Measurements from ENCODE around the gene U2AF1L4. TPM values are rescaled to one million over a fixed set of nuclear protein-coding genes. Genes with fewer than 3 reads are reported as not detected.

U2AF1L4 gene
- total and polyA plus RNA-seq, 2 donors (not counting 3 experiments of a cell fraction or from before 2014, with no cell fraction given), result 5.6 to 13.5 TPM

GRCh38 chr19:35792312-35792711 lies 47.1 kb upstream of the U2AF1L4 start:
- H3K27ac ChIP-seq (ENCODE audit: insufficient read depth, low read depth, low read length), result no peak overlapping the region
- POLR2A ChIA-PET, result no interaction called here

More at GRCh38 chr19:35792312-35792711, 47.1 kb upstream of the U2AF1L4 start:
- CTCF ChIA-PET, result interaction anchor here (0.6 kb wide), 1 partner anchor 339 kb away, joined by 4 read pairs; no protein-coding TSS in a partner anchor
- no peaks in the 10 kb centered on the region for H3K9me3 ChIP-seq (replicated peaks; ENCODE audit: control insufficient read depth, insufficient read depth, low read length)
- no peak overlapping the region for H3K4me3 ChIP-seq (replicated peaks in 1 of 3; ENCODE audit: insufficient read depth in 1 of 3, low read depth in 1 of 3, low read length in 3 of 3)
- H3K36me3 ChIP-seq (ENCODE audit: control insufficient read depth in 2 of 2, extremely low read depth in 1 of 2, insufficient read depth in 2 of 2, low read length in 2 of 2), result no peaks in the 10 kb centered on the region
- FAIRE-seq (no peak), DNase-seq (ENCODE audit: low read depth, low spot score) (no peak)
- no peaks in the 10 kb centered on the region for H3K4me1 ChIP-seq (ENCODE audit: control insufficient read depth, extremely low read depth, insufficient read depth, low read length)
- peaks cover 11 to 19% of the 10 kb centered on the region in 2 experiments for H3K27me3 ChIP-seq (ENCODE audit: control insufficient read depth in 2 of 2, insufficient read depth in 2 of 2, low read length in 2 of 2)
- intact Hi-C loops (cut with micrococcal nuclease) (no loop called here), dilution Hi-C loops (cut with MboI; ENCODE audit: extremely low pct_ligation_motif_present, low sequenced_read_pairs) (no loop called here)
- H3K4me2 ChIP-seq (ENCODE audit: insufficient read depth, low read length), result no peak overlapping the region
- H2AFZ ChIP-seq (ENCODE audit: low read depth, low read length), result no peak overlapping the region
- H3K79me2 ChIP-seq (ENCODE audit: control insufficient read depth, insufficient read depth, low read length), result no peaks in the 10 kb centered on the region
- H3K9ac ChIP-seq (replicated peaks; ENCODE audit: extremely low read depth, insufficient read depth, low read length), result no peak overlapping the region
- H4K20me1 ChIP-seq (replicated peaks; ENCODE audit: control insufficient read depth, extremely low read depth, insufficient read depth, low read length), result no peaks in the 10 kb centered on the region
- TF ChIP-seq GATA2 (IDR thresholded peaks at IDR 0.05; ENCODE audit: insufficient read depth, insufficient read length, low read depth, low read length) (no peak), MYC (IDR thresholded peaks at IDR 0.05; ENCODE audit: low read depth, low read length) (no peak), FOS (IDR thresholded peaks at IDR 0.05; ENCODE audit: borderline replicate concordance, insufficient read depth, low read length) (no peak), POLR2A (IDR thresholded peaks at IDR 0.05; ENCODE audit: low read depth, low read length) (no peak), POLR2AphosphoS5 (IDR thresholded peaks at IDR 0.05; ENCODE audit: insufficient read depth, low read depth, low read length) (no peak), EZH2 (IDR thresholded peaks at IDR 0.05; ENCODE audit: borderline replicate concordance, low read depth, low read length, severe bottlenecking) (no peak), JUN (IDR thresholded peaks at IDR 0.05; ENCODE audit: borderline replicate concordance, insufficient read depth, insufficient read length, low read depth) (no peak)
- TF ChIP-seq, protein P1, sequence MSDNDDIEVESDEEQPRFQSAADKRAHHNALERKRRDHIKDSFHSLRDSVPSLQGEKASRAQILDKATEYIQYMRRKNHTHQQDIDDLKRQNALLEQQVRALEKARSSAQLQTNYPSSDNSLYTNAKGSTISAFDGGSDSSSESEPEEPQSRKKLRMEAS (IDR thresholded peaks at IDR 0.05; ENCODE audit: insufficient read depth, insufficient read length), result no peak
- TF ChIP-seq, protein P2, sequence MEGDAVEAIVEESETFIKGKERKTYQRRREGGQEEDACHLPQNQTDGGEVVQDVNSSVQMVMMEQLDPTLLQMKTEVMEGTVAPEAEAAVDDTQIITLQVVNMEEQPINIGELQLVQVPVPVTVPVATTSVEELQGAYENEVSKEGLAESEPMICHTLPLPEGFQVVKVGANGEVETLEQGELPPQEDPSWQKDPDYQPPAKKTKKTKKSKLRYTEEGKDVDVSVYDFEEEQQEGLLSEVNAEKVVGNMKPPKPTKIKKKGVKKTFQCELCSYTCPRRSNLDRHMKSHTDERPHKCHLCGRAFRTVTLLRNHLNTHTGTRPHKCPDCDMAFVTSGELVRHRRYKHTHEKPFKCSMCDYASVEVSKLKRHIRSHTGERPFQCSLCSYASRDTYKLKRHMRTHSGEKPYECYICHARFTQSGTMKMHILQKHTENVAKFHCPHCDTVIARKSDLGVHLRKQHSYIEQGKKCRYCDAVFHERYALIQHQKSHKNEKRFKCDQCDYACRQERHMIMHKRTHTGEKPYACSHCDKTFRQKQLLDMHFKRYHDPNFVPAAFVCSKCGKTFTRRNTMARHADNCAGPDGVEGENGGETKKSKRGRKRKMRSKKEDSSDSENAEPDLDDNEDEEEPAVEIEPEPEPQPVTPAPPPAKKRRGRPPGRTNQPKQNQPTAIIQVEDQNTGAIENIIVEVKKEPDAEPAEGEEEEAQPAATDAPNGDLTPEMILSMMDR (IDR thresholded peaks at IDR 0.05; ENCODE audit: extremely low read depth in 1 of 2, insufficient read depth in 1 of 2, low read depth in 1 of 2, low read length in 2 of 2), result no peak
- H3K9me1 ChIP-seq (replicated peaks; ENCODE audit: control insufficient read depth, extremely low read depth, insufficient read depth, low read length), result no peaks in the 10 kb centered on the region
- no TSS peak for BruUV-seq (replicated peaks)
